ENCODE data around the gene PRCD. TPM values are rescaled to one million over a fixed set of nuclear protein-coding genes. Genes with fewer than 3 reads are reported as not detected.
"Not testable (repeated sequence)": the region's sequence is repeated elsewhere in the genome, so short reads cannot be mapped to it uniquely, and the experiment has no call there.

Gene PRCD
- total RNA-seq, 1 donor = 4.2 TPM

DNA sequence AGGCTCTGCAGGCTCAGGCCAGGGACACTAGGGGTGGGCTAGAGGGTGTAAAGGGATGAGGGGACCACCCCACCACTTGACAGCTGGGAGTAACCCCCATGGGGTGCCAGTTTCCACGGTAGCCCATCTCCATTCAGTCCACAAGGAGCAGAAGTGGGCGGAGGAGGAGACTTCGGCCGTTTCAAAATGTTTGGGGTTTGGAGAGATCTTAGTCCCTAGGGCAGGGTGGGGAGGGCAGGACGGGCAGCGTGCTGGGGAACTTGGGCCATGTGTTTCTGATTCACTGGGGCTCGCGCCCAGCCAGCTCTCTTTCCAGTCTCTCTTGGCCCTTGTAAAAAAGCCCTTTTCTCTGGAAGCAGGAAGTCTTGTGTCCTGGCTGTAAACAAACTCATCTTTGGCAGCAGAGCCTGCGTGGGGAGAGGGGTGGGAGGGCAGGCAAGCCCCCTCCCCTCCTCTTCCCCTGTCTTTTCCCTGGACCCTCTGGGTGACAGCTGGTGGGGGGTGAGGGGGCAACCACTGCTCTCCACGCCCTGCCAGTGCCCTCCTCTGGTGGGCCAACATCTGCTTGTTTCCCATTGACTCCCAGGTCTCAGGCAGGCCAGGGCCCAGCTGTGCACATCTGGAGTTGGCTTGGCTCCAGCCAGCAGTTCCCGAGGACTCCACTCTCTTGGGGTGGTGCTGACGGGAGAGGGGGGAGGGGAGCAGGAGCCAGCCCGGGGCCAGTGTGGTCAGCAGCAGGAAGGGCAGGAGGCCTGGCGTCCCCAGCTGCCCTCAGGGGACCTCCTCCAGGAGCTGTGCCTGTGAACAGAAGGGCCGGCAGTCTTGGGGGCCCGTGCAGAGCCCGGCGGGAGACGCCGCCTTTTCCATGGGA, 10.4 kb upstream of the PRCD start:
- peak overlapping the region; percentile 40 for H3K4me3 ChIP-seq (ENCODE audit: low read depth, low read length)
- TF ChIP-seq, protein P1, sequence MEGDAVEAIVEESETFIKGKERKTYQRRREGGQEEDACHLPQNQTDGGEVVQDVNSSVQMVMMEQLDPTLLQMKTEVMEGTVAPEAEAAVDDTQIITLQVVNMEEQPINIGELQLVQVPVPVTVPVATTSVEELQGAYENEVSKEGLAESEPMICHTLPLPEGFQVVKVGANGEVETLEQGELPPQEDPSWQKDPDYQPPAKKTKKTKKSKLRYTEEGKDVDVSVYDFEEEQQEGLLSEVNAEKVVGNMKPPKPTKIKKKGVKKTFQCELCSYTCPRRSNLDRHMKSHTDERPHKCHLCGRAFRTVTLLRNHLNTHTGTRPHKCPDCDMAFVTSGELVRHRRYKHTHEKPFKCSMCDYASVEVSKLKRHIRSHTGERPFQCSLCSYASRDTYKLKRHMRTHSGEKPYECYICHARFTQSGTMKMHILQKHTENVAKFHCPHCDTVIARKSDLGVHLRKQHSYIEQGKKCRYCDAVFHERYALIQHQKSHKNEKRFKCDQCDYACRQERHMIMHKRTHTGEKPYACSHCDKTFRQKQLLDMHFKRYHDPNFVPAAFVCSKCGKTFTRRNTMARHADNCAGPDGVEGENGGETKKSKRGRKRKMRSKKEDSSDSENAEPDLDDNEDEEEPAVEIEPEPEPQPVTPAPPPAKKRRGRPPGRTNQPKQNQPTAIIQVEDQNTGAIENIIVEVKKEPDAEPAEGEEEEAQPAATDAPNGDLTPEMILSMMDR (IDR thresholded peaks at IDR 0.05; ENCODE audit: insufficient read depth, low read length) = peak; percentile 26
- peak; percentile 97 for DNase-seq (ENCODE audit: low read depth)

DNA sequence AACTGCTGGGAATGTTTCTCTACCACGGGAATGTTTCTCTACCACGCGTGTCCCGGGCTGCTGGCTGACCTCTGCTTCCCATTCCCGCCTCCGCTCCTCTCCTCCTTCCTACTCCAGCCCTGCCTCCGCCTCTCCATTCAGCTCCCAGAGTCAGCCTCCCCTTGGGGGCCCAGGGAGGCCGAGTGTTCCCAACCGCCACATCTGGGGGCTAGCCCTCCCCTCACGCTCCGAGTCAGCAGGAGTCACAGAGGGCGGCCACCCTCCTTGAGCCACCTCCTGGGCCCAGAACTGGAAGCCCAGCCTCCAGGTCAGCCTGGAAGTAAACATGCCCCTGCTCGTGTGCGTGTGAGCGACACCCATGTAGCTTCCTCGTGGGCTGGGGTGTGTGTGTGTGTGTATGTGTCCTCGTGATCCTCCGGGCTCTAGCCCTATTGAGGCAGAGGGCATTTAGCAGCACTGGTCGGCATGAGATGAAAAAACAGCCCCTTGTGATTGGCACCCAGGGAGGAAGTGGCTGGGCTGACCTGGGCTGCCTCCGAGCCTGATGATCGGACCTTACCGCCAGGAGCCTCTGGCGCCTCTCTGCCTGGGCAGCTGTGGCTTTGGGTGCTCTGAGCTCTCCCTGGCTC, 9.6 kb upstream of the PRCD start:
- DNase-seq (ENCODE audit: low read depth) = peak; percentile 81
- H3K4me3 ChIP-seq (ENCODE audit: low read depth, low read length) = no peak overlapping the region

DNA sequence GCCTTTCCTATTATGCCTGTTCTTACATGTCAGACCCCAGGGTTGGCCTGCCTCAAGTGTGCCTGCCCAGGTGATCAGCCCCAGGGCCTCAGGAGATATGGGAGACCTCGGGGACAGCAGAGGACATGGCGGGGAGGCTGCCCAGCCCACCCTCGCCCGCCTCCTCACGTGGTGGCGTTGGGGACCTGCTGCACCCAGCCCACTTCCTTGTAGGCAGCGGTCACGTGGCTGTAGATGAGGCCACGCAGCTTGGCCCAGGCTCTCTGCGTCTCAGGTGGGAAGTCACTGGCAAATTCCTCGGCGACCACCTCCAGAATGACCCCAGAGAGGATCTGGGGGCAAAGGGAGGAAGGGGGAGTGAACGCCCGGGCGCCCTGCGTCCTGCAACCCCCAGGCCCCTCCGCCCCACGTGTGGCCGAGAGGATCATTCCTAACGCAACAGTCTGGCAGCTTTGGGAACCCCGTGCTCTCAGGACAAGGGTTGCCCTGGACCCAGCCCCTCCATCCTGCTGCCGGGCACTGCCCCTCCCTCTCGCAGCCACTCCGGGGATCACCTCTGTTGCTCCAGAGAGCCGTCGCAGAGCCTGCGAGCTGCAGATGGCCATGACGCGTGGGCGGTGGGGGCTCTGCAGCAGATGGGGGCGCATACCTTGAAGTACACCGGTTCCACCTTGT, 8.9 kb upstream of the PRCD start:
- TF ChIP-seq, protein P1 (IDR thresholded peaks at IDR 0.05; ENCODE audit: insufficient read depth, low read length) = no peak
- H3K4me3 ChIP-seq (ENCODE audit: low read depth, low read length) = no peak overlapping the region
- no peak for DNase-seq (ENCODE audit: low read depth)

More for the DNA sequence above, 9.6 kb upstream of the PRCD start:
- TF ChIP-seq, protein P1 (IDR thresholded peaks at IDR 0.05; ENCODE audit: insufficient read depth, low read length) = no peak

DNA sequence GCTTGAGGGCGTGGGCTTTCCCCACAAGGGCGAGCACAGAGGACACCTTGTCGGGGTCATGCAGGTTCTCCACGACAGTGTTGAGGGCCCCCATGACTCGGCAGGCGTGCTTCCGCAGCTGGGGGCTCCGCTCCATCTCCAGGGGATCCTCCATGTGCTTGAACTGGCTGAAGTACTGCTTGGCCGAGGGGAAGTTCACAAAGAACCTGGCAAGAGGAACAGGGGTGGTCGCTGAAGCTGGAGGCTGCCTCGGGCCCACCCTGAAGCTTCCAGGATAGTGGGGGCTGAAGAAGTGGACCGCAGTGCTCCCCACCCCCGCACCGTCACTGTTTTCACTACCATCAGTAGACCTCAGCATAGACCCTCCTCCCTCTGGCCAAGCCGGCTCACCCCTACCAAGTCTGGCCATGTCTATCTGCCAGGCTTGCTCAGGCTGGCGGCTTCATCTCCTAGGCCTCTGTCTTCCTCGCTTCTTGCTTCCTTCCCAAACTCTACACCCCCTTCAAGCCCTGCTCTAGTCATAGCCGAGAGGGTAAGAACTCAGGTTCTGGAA, 8.3 kb upstream of the PRCD start:
- TF ChIP-seq, protein P1 (IDR thresholded peaks at IDR 0.05; ENCODE audit: insufficient read depth, low read length) = no peak
- no peak overlapping the region for H3K4me3 ChIP-seq (ENCODE audit: low read depth, low read length)
- no peak for DNase-seq (ENCODE audit: low read depth)

DNA sequence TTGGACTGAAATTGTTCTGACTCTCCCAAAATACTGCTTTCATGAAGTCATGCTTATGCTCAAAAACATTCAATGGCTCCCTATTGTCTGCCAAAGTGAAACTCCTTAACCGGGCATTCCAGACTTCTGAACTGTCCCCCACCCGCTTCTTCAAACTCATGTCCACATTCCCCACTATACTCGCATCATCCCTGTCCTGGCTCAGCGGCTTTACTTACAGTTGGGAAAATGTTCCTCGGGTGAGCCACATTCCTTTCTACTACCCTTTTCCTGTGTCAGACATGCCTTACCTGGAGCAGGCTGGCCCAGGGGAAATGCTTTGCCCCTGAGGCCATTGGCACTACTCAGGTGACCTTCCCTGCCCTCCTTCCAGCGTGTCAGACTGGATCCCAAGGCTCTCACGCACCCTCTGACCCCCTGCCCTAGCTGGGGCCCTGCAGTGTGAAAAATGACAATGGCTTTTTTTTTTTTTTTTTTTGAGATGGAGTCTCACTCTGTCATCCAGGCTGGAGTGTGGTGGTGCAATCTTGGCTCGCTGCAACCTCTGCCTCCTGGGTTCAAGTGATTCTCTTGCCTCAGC, 7.7 kb upstream of the PRCD start:
- TF ChIP-seq, protein P1 (IDR thresholded peaks at IDR 0.05; ENCODE audit: insufficient read depth, low read length) = no peak
- DNase-seq (ENCODE audit: low read depth) = peak; percentile 55
- no peak overlapping the region for H3K4me3 ChIP-seq (ENCODE audit: low read depth, low read length)

DNA sequence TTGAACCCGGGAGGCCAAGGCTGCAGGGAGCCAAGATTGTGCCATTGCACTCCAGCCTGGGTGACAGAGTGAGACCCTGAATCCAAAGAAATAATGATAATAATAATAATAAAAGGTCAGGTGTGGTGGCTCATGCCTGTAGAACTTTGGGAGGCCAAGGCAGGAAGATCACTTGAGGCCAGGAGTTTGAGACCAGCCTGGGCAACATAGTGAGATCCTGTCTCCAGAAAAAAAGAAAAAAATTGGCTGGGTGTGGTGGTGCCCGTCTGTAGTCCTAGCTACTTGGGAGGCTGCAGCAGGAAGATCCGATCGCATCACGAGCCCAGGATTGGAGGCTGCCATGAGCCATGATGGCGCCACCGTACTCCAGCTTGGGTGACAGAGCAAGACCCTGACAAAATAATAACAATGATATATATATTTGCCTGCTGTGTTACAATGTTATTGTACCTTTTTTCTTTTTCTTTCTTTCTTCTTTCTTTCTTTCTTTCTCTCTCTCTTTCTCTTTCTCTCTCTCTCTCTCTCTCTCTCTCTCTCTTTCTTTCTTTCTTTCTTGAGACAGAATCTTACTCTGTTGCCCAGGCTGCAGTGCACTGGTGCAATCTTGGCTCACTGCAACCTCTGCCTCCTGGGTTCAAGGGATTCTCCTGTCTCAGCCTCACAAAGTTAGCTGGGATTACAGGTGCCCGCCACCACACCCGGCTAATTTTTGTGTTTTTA, 6.0 kb upstream of the PRCD start:
- DNase-seq (ENCODE audit: low read depth); H3K4me3 ChIP-seq (ENCODE audit: low read depth, low read length): not testable (repeated sequence)

Data from fibroblast of the aortic adventitia (primary cell).